ENCODE results near the gene RNF157. TPM values are rescaled to one million over a fixed set of nuclear protein-coding genes. Genes with fewer than 3 reads are reported as not detected.
A peak's percentile ranks its signal among the peaks of the same experiment; 100 is the strongest.

RNF157 gene
- total RNA-seq, 1 experiment from 2014 or later, result 0.86 TPM

DNA sequence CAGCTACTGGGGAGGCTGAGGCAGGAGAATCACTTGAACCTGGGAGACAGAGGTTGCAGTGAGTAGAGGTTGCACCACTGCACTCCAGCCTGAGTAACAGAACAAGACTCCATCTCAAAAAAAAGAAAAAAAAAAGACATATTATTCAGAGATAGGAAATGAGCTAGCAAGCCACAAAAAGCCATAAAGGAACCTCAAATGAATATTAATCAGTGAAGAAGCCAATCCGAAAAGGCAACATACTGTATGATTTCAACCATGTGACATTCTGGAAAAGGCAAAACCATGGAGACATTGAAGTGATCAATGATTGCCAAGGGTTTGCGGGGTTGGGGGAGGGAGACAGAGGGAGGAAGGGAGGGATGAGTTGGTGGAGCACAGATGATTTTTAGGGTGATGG lies 128.3 kb downstream of the RNF157 start:
- CTCF ChIA-PET, result interaction anchor here (0.9 to 1.7 kb wide), 3 partner anchors 18 to 167 kb away, joined by 3 to 6 read pairs (median 3); no protein-coding TSS in a partner anchor
- no peaks in the 10 kb centered on the region for H3K4me1 ChIP-seq (ENCODE audit: control insufficient read depth in 1 of 2, insufficient read depth in 2 of 2, low read length in 2 of 2)
- no peaks in the 10 kb centered on the region for H4K20me1 ChIP-seq (ENCODE audit: insufficient read depth)
- no peak for DNase-seq (ENCODE audit: low read depth, low spot score)
- no TSS peak for BruUV-seq (replicated peaks)
- H3K9me2 ChIP-seq (ENCODE audit: insufficient read depth), result no peaks in the 10 kb centered on the region
- intact Hi-C loops (cut with micrococcal nuclease), result no loop called here
- no peaks in the 10 kb centered on the region for H3K79me2 ChIP-seq (ENCODE audit: insufficient read depth, low read length)
- H3K27ac ChIP-seq (ENCODE audit: low read depth, low read length), result no peak overlapping the region
- no peaks in the 10 kb centered on the region for H3K36me3 ChIP-seq (ENCODE audit: control insufficient read depth in 1 of 2, insufficient read depth in 2 of 2, low read length in 2 of 2)
- POLR2A ChIA-PET, result no interaction called here
- H2AFZ ChIP-seq (ENCODE audit: low read depth, low read length, poor library complexity, severe bottlenecking), result no peak overlapping the region
- H3K4me3 ChIP-seq (replicated peaks in 1 of 2; ENCODE audit: low read depth in 1 of 2, low read length in 2 of 2), result no peak overlapping the region
- H3K4me2 ChIP-seq (ENCODE audit: low read length), result no peak overlapping the region
- H3K9me3 ChIP-seq (ENCODE audit: control insufficient read depth in 1 of 2, insufficient read depth in 1 of 2, low read depth in 1 of 2, low read length in 2 of 2), result no peaks in the 10 kb centered on the region
- ATAC-seq, result no peak
- H3K27me3 ChIP-seq (ENCODE audit: insufficient read depth, low read length), result no peaks in the 10 kb centered on the region
- no peak for TF ChIP-seq ELF1 (IDR thresholded peaks at IDR 0.05; ENCODE audit: borderline replicate concordance, low read depth)
- TF ChIP-seq CBX3 (IDR thresholded peaks at IDR 0.05; ENCODE audit: low read depth), result no peak
- no peak for TF ChIP-seq EZH2phosphoT487 (IDR thresholded peaks at IDR 0.05; ENCODE audit: borderline replicate concordance)
- TF ChIP-seq ZFX (IDR thresholded peaks at IDR 0.05), result no peak
- TF ChIP-seq, protein P1, sequence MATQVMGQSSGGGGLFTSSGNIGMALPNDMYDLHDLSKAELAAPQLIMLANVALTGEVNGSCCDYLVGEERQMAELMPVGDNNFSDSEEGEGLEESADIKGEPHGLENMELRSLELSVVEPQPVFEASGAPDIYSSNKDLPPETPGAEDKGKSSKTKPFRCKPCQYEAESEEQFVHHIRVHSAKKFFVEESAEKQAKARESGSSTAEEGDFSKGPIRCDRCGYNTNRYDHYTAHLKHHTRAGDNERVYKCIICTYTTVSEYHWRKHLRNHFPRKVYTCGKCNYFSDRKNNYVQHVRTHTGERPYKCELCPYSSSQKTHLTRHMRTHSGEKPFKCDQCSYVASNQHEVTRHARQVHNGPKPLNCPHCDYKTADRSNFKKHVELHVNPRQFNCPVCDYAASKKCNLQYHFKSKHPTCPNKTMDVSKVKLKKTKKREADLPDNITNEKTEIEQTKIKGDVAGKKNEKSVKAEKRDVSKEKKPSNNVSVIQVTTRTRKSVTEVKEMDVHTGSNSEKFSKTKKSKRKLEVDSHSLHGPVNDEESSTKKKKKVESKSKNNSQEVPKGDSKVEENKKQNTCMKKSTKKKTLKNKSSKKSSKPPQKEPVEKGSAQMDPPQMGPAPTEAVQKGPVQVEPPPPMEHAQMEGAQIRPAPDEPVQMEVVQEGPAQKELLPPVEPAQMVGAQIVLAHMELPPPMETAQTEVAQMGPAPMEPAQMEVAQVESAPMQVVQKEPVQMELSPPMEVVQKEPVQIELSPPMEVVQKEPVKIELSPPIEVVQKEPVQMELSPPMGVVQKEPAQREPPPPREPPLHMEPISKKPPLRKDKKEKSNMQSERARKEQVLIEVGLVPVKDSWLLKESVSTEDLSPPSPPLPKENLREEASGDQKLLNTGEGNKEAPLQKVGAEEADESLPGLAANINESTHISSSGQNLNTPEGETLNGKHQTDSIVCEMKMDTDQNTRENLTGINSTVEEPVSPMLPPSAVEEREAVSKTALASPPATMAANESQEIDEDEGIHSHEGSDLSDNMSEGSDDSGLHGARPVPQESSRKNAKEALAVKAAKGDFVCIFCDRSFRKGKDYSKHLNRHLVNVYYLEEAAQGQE (IDR thresholded peaks at IDR 0.05; ENCODE audit: low read depth), result no peak
- RAD21 ChIA-PET (ENCODE audit: low non-redundant PET in 1 of 2, low total read pairs in 2 of 2, uncharacterized antibody in 2 of 2, unreplicated experiment in 2 of 2), result no interaction called here
- no peak overlapping the region for H3K9ac ChIP-seq (ENCODE audit: low read length)

DNA sequence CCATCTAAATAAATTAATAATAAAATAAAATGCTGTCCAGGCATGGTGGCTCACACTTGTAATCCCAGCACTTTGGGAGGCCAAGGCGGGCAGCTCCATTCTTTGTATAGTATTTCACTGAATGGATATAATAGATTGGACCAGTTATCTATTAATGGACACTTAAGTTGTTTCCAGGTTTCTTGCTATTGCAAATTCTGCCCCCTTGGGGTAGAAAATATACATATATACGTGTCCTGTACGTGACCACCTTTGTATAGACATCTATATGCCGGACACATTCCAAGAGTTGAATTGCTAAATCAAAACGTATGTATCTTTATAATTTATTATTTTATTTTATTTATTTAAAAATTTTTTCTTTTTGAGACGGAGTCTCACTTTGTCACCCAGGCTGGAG lies 132.8 kb downstream of the RNF157 start:
- intact Hi-C loops (cut with micrococcal nuclease), result loop anchor here (2.0 to 10.0 kb wide), 2 partner anchors 93 to 203 kb away; partner anchors contain the start of gene MRPL38

More for the DNA sequence above, 132.8 kb downstream of the RNF157 start:
- BruUV-seq (replicated peaks), result no TSS peak
- H3K79me2 ChIP-seq (ENCODE audit: insufficient read depth, low read length), result peaks cover 11% of the 10 kb centered on the region
- no peaks in the 10 kb centered on the region for H3K9me3 ChIP-seq (ENCODE audit: control insufficient read depth in 1 of 2, insufficient read depth in 1 of 2, low read depth in 1 of 2, low read length in 2 of 2)
- peaks cover 11 to 21% of the 10 kb centered on the region in 2 experiments for H3K4me1 ChIP-seq (ENCODE audit: control insufficient read depth in 1 of 2, insufficient read depth in 2 of 2, low read length in 2 of 2)
- no peaks in the 10 kb centered on the region for H4K20me1 ChIP-seq (ENCODE audit: insufficient read depth)
- CTCF ChIA-PET, result interaction anchor here (1.0 to 1.3 kb wide), 3 partner anchors 12 to 93 kb away, joined by 3 to 4 read pairs (median 4); no protein-coding TSS in a partner anchor
- RAD21 ChIA-PET (ENCODE audit: low non-redundant PET in 1 of 2, low total read pairs in 2 of 2, uncharacterized antibody in 2 of 2, unreplicated experiment in 2 of 2), result no interaction called here
- no peaks in the 10 kb centered on the region for H3K9me2 ChIP-seq (ENCODE audit: insufficient read depth)
- no peak overlapping the region for H2AFZ ChIP-seq (ENCODE audit: low read depth, low read length, poor library complexity, severe bottlenecking)
- no peak overlapping the region for H3K27ac ChIP-seq (ENCODE audit: low read depth, low read length)
- ATAC-seq (0 out of 2 replicates have a peak, but pooled peaks have one; percentile 16), DNase-seq (ENCODE audit: low read depth, low spot score) (peak; percentile 42)
- no peak for TF ChIP-seq ELF1 (IDR thresholded peaks at IDR 0.05; ENCODE audit: borderline replicate concordance, low read depth)
- TF ChIP-seq, protein P2, sequence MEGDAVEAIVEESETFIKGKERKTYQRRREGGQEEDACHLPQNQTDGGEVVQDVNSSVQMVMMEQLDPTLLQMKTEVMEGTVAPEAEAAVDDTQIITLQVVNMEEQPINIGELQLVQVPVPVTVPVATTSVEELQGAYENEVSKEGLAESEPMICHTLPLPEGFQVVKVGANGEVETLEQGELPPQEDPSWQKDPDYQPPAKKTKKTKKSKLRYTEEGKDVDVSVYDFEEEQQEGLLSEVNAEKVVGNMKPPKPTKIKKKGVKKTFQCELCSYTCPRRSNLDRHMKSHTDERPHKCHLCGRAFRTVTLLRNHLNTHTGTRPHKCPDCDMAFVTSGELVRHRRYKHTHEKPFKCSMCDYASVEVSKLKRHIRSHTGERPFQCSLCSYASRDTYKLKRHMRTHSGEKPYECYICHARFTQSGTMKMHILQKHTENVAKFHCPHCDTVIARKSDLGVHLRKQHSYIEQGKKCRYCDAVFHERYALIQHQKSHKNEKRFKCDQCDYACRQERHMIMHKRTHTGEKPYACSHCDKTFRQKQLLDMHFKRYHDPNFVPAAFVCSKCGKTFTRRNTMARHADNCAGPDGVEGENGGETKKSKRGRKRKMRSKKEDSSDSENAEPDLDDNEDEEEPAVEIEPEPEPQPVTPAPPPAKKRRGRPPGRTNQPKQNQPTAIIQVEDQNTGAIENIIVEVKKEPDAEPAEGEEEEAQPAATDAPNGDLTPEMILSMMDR (IDR thresholded peaks at IDR 0.05 in 2 of 3, conservative IDR thresholded peaks at IDR 0.05 in 1 of 3; ENCODE audit: borderline replicate concordance in 1 of 3, insufficient read depth in 1 of 3, low read depth in 2 of 3, low read length in 2 of 3), result peak in 2 of 3 experiments; percentile 46 to 56; a peak in 5 of 6 replicates
- peak; percentile 68 for TF ChIP-seq RAD21 (IDR thresholded peaks at IDR 0.05; ENCODE audit: low read depth)
- no peaks in the 10 kb centered on the region for H3K36me3 ChIP-seq (ENCODE audit: control insufficient read depth in 1 of 2, insufficient read depth in 2 of 2, low read length in 2 of 2)
- H3K27me3 ChIP-seq (ENCODE audit: insufficient read depth, low read length), result no peaks in the 10 kb centered on the region
- POLR2A ChIA-PET, result no interaction called here
- H3K4me2 ChIP-seq (ENCODE audit: low read length), result no peak overlapping the region
- no peak overlapping the region for H3K4me3 ChIP-seq (replicated peaks in 1 of 2; ENCODE audit: low read depth in 1 of 2, low read length in 2 of 2)
- H3K9ac ChIP-seq (ENCODE audit: low read length), result no peak overlapping the region

All from HCT116 (cell line).